Measurements from ENCODE around the gene ATP8B4. TPM values are rescaled to one million over a fixed set of nuclear protein-coding genes. Genes with fewer than 3 reads are reported as not detected.

ATP8B4 gene
- polyA plus RNA-seq, 6 donors from 2014 or later: not detected

- H3K36me3 Mint-ChIP-seq: no peaks in the 10 kb centered on the region
- no peak overlapping the region for H3K27ac Mint-ChIP-seq
- no peak overlapping the region for H3K4me3 Mint-ChIP-seq
- DNase-seq: no peak
- peaks cover 0 to 5% (median 5%) of the 10 kb centered on the region in 3 donors for H3K27me3 Mint-ChIP-seq
- no peaks in the 10 kb centered on the region for H3K4me1 Mint-ChIP-seq
- H3K9me3 Mint-ChIP-seq: peaks cover 0 to 4% (median 0%) of the 10 kb centered on the region in 7 donors
- ATAC-seq (ENCODE audit: low read depth in 2 of 2): no peak
Measured at GRCh38 chr15:49863431-49864224, 255.4 kb downstream of the ATP8B4 start.

DNA sequence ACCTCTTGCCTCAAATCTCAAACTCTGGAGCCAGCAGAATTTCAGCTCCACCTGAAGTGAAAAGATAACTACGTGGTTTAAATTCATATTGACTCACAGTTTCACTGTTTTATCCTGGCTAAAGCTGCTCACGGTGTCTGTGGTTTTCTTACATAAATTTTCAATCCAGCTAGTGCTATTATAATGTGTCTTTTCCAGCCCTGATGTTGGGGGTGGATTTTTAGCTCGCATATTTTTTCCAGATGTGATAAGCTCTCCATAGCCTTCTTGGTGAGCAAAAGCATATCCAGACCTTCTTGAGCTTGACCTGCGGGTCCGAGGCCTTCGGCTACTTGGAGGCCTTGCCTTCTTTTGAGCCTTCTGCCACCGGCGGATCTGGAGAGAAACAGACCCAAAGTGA is 258.9 kb downstream of the ATP8B4 start:
- Mint-ChIP-seq H3K9me3 (no peaks in the 10 kb centered on the region), H3K27ac (no peak overlapping the region), H3K4me3 (no peak overlapping the region), H3K36me3 (no peaks in the 10 kb centered on the region), H3K4me1 (no peaks in the 10 kb centered on the region), H3K27me3 (no peaks in the 10 kb centered on the region)
- DNase-seq (no peak), ATAC-seq (ENCODE audit: low read depth in 2 of 2) (no peak)

- Mint-ChIP-seq H3K4me3 (no peak overlapping the region), H3K27ac (no peak overlapping the region), H3K27me3 (no peaks in the 10 kb centered on the region), H3K9me3 (peaks cover 0 to 4% (median 0%) of the 10 kb centered on the region in 7 donors), H3K4me1 (no peaks in the 10 kb centered on the region), H3K36me3 (no peaks in the 10 kb centered on the region)
- DNase-seq (no peak), ATAC-seq (ENCODE audit: low read depth in 2 of 2) (no peak)
Measured at GRCh38 chr15:49857496-49858475, 261.2 kb downstream of the ATP8B4 start.

GRCh38 chr15:49855917-49856637 is 263.0 kb downstream of the ATP8B4 start:
- Mint-ChIP-seq H3K9me3 (peaks cover 0 to 5% (median 1%) of the 10 kb centered on the region in 7 donors), H3K27me3 (no peaks in the 10 kb centered on the region)
- DNase-seq: no peak

DNA sequence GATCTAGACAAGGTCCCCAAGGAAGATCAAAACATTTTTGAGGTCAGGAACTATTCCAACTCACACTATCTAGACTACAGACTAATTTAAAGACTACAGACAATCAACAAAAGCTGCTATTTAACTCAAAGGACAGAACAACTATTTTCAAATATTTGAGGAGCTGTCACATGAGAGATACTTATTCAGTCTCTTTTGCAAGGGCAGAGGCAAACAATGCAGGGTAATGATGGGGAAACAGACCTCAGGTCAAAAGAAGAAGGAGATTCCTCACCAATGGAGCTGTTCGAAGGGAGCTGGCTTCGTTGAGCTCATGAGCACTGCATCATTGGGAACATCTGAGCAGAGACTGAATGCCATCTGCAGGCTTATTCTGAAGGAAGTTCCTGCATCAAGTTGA is 266.3 kb downstream of the ATP8B4 start:
- H3K4me3 Mint-ChIP-seq: no peak overlapping the region
- H3K36me3 Mint-ChIP-seq: peaks cover 0 to 4% of the 10 kb centered on the region in 2 donors
- peaks cover 0 to 21% (median 9%) of the 10 kb centered on the region in 7 donors for H3K9me3 Mint-ChIP-seq
- ATAC-seq (ENCODE audit: low read depth in 2 of 2) (no peak), DNase-seq (no peak)
- H3K27me3 Mint-ChIP-seq: peaks cover 0 to 7% (median 0%) of the 10 kb centered on the region in 3 donors
- H3K4me1 Mint-ChIP-seq: no peaks in the 10 kb centered on the region
- no peak overlapping the region for H3K27ac Mint-ChIP-seq

More at GRCh38 chr15:49855917-49856637, 263.0 kb downstream of the ATP8B4 start:
- no peak for ATAC-seq (ENCODE audit: low read depth in 2 of 2)
- Mint-ChIP-seq H3K4me1 (no peaks in the 10 kb centered on the region), H3K4me3 (no peak overlapping the region), H3K27ac (no peak overlapping the region), H3K36me3 (peaks cover 0 to 4% of the 10 kb centered on the region in 2 donors)

- ATAC-seq (ENCODE audit: low read depth in 2 of 2): no peak
- Mint-ChIP-seq H3K27me3 (peaks cover 0 to 7% (median 0%) of the 10 kb centered on the region in 3 donors), H3K36me3 (peaks cover 0 to 4% of the 10 kb centered on the region in 2 donors), H3K4me1 (no peaks in the 10 kb centered on the region), H3K4me3 (no peak overlapping the region), H3K9me3 (peaks cover 0 to 16% (median 9%) of the 10 kb centered on the region in 7 donors), H3K27ac (no peak overlapping the region)
- no peak for DNase-seq
Measured at GRCh38 chr15:49848807-49849206, 270.2 kb downstream of the ATP8B4 start.

GRCh38 chr15:49848282-49848724 is 270.7 kb downstream of the ATP8B4 start:
- ATAC-seq (ENCODE audit: low read depth in 2 of 2): no peak
- H3K27me3 Mint-ChIP-seq: peaks cover 0 to 7% (median 0%) of the 10 kb centered on the region in 3 donors
- no peaks in the 10 kb centered on the region for H3K4me1 Mint-ChIP-seq
- H3K4me3 Mint-ChIP-seq: no peak overlapping the region
- peaks cover 0 to 4% of the 10 kb centered on the region in 2 donors for H3K36me3 Mint-ChIP-seq
- peaks cover 0 to 16% (median 9%) of the 10 kb centered on the region in 7 donors for H3K9me3 Mint-ChIP-seq
- no peak overlapping the region for H3K27ac Mint-ChIP-seq
- DNase-seq: no peak

GRCh38 chr15:49847423-49848281 is 271.4 kb downstream of the ATP8B4 start:
- H3K4me1 Mint-ChIP-seq: no peaks in the 10 kb centered on the region
- peaks cover 0 to 7% (median 0%) of the 10 kb centered on the region in 3 donors for H3K27me3 Mint-ChIP-seq
- H3K4me3 Mint-ChIP-seq: no peak overlapping the region
- ATAC-seq (ENCODE audit: low read depth in 2 of 2) (no peak), DNase-seq (no peak)
- peaks cover 0 to 20% (median 11%) of the 10 kb centered on the region in 7 donors for H3K9me3 Mint-ChIP-seq
- H3K36me3 Mint-ChIP-seq: peaks cover 0 to 4% of the 10 kb centered on the region in 2 donors
- H3K27ac Mint-ChIP-seq: no peak overlapping the region

DNA sequence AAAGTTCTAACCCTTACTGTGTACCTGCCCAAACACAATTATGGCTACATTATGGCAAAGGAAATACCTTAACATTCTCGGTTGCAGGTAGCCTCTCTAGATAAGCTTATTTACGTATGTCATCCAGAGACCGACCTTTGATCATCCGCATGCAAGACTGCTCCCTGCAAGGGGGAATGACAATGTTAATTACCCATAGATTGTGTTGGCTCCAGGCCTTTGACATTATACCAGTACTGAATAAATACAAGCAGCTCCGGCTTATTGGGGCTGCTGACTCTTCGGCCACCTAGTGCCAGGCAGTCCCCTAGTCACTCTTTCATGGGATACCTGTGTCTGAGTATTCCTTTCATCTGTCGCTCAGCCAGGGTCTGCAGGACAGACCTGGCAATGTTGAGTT is 274.6 kb downstream of the ATP8B4 start:
- H3K4me1 Mint-ChIP-seq: no peaks in the 10 kb centered on the region
- peaks cover 0 to 25% (median 6%) of the 10 kb centered on the region in 7 donors for H3K9me3 Mint-ChIP-seq
- no peaks in the 10 kb centered on the region for H3K36me3 Mint-ChIP-seq

DNA sequence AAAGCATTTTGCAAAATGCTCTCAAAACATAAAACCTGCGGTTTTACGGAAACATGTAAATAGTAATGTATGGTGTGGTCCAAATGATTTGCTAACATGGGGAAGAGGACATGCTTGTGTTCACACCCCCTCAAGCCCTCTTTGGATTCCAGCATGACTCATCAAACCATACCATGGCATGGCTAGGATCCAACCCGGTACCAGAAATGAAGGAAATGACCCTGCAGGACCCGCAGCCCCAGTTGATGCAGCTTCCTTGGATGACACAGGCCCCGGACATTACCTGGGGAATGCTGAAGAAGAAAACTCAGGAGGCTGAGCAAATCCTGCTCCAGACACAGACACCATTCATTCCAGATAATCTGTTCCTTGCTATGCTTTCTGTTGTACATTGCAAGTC is 275.3 kb downstream of the ATP8B4 start:
- DNase-seq (no peak), ATAC-seq (ENCODE audit: low read depth in 2 of 2) (no peak)
- Mint-ChIP-seq H3K4me1 (no peaks in the 10 kb centered on the region), H3K27ac (no peak overlapping the region), H3K9me3 (peaks cover 4 to 31% (median 13%) of the 10 kb centered on the region in 7 donors), H3K27me3 (no peaks in the 10 kb centered on the region), H3K4me3 (no peak overlapping the region), H3K36me3 (no peaks in the 10 kb centered on the region)

More for the DNA sequence above, 274.6 kb downstream of the ATP8B4 start:
- ATAC-seq (ENCODE audit: low read depth in 2 of 2) (no peak), DNase-seq (no peak)
- no peaks in the 10 kb centered on the region for H3K27me3 Mint-ChIP-seq
- no peak overlapping the region for H3K4me3 Mint-ChIP-seq
- H3K27ac Mint-ChIP-seq: no peak overlapping the region

DNA sequence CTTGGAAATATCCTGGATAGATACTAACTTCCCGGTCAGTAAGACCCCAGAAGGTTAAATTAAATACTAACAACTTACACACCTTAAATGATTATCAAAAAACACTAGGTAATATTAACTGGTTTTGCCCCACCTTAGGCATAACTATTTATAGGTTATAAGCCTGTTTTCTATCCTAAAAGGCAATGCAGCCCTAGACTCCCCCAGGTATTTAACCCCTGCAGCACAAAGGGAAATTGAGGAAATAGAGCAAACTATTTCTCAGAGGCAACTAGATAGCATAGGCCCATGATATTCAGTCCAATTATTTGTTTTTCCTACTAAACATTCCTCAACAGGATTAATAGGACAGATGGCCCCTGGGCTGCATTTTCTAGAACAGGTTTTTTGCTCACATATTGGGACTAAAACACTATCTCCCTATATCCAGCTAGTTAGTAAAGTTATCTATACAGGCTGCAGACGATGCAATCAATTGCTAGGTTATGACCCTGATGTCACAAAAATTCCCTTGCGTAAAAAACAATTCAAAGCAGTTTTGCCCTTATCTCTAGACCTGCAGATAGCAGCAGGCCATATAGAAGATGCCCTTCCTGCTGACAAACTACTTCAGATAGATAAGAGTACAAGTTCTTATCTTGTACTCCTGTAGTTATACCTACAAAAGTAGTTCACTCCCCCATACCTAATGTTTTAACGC is 276.9 kb downstream of the ATP8B4 start:
- H3K4me1 Mint-ChIP-seq: no peaks in the 10 kb centered on the region

GRCh38 chr15:49832511-49832910 is 286.5 kb downstream of the ATP8B4 start:
- H3K4me1 Mint-ChIP-seq: no peaks in the 10 kb centered on the region
- H3K4me3 Mint-ChIP-seq: no peak overlapping the region
- H3K36me3 Mint-ChIP-seq: peaks cover 0 to under 1% of the 10 kb centered on the region in 2 donors
- ATAC-seq (ENCODE audit: low read depth in 2 of 2) (no peak), DNase-seq (no peak)
- peaks cover 0 to 12% (median 6%) of the 10 kb centered on the region in 7 donors for H3K9me3 Mint-ChIP-seq
- no peaks in the 10 kb centered on the region for H3K27me3 Mint-ChIP-seq
- H3K27ac Mint-ChIP-seq: no peak overlapping the region

More for the DNA sequence above, 276.9 kb downstream of the ATP8B4 start:
- Mint-ChIP-seq H3K36me3 (peaks cover 0 to 7% of the 10 kb centered on the region in 2 donors), H3K27me3 (no peaks in the 10 kb centered on the region), H3K27ac (no peak overlapping the region), H3K4me3 (no peak overlapping the region), H3K9me3 (peaks cover 9 to 42% (median 24%) of the 10 kb centered on the region in 7 donors)
- no peak for DNase-seq
- ATAC-seq (ENCODE audit: low read depth in 2 of 2): no peak

Measured in naive B cell (primary cell).